SU-DHL-6 (cell line): ENCODE results near the gene SYCE1L.

Experiments used
- EZH2phosphoT487 ChIP-seq: fragments of 200-600 bp; sonication (generic), shearing (Covaris generic); conservative IDR thresholded peaks from 2 replicates; pipeline ENCODE4 v1.6.1; 2018; ENCODE audit warnings: mild to moderate bottlenecking, antibody characterized with exemption, low read length, moderate library complexity, mixed read lengths
- TF ChIP-seq, protein P1 (sequence below): fragments of 200-600 bp; sonication (generic); IDR thresholded peaks from one replicate; pipeline ENCODE4 v1.5.1; 2017; ENCODE audit warnings: antibody characterized with exemption, mild to moderate bottlenecking, low read length, moderate library complexity; ENCODE audit not compliant: insufficient read depth, poor library complexity, severe bottlenecking

DNA sequence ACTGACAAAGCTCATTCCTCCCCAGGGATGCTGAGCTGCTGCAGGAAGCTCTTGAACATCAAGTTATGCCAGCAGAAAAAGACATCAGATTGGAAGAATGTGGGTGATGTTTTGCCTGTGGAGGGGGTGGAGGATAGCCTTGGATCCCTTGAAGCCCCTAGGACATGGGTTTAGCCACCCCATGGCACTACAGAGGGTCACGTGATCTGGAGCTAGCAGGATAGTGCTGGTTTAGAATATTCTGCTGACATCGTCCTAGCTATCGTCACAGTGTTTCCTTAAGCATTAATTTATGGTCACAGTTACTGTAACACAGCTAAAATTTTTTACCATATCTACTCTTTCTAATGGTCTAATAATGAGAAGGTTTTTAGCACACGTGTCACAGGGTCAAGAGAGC is 28.4 kb upstream of the SYCE1L start:
- TF ChIP-seq, protein P1, sequence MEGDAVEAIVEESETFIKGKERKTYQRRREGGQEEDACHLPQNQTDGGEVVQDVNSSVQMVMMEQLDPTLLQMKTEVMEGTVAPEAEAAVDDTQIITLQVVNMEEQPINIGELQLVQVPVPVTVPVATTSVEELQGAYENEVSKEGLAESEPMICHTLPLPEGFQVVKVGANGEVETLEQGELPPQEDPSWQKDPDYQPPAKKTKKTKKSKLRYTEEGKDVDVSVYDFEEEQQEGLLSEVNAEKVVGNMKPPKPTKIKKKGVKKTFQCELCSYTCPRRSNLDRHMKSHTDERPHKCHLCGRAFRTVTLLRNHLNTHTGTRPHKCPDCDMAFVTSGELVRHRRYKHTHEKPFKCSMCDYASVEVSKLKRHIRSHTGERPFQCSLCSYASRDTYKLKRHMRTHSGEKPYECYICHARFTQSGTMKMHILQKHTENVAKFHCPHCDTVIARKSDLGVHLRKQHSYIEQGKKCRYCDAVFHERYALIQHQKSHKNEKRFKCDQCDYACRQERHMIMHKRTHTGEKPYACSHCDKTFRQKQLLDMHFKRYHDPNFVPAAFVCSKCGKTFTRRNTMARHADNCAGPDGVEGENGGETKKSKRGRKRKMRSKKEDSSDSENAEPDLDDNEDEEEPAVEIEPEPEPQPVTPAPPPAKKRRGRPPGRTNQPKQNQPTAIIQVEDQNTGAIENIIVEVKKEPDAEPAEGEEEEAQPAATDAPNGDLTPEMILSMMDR: no peak
- no peak for TF ChIP-seq EZH2phosphoT487
